ENCODE results near the gene ZNF431.
A peak's percentile ranks its signal among the peaks of the same experiment; 100 is the strongest.
"Not testable (repeated sequence)": the region's sequence is repeated elsewhere in the genome, so short reads cannot be mapped to it uniquely, and the experiment has no call there.

Gene ZNF431

GRCh38 chr19:21147540-21147939, 5.7 kb downstream of the ZNF431 start:
- DNase-seq (ENCODE audit: low spot score) = no peak

- DNase-seq (ENCODE audit: low spot score) = no peak
Observed at GRCh38 chr19:21148681-21149080, 6.8 kb downstream of the ZNF431 start.

- no peak for DNase-seq (ENCODE audit: low spot score)
Observed at GRCh38 chr19:21149877-21150276, 8.0 kb downstream of the ZNF431 start.

GRCh38 chr19:21151460-21151859, 9.6 kb downstream of the ZNF431 start:
- DNase-seq (ENCODE audit: low spot score) = no peak

- no peak for DNase-seq (ENCODE audit: low spot score)
Observed at GRCh38 chr19:21158523-21159135, 16.8 kb downstream of the ZNF431 start.

- no peak for DNase-seq (ENCODE audit: low spot score)
Observed at GRCh38 chr19:21164541-21164940, 22.7 kb downstream of the ZNF431 start.

GRCh38 chr19:21166436-21166835, 24.6 kb downstream of the ZNF431 start:
- no peak for DNase-seq (ENCODE audit: low spot score)

- no peak for DNase-seq (ENCODE audit: low spot score)
Observed at GRCh38 chr19:21197590-21198295, 55.9 kb downstream of the ZNF431 start.

GRCh38 chr19:21202865-21203494, 61.1 kb downstream of the ZNF431 start:
- DNase-seq (ENCODE audit: low spot score) = peak; percentile 38

- DNase-seq (ENCODE audit: low spot score) = no peak
Observed at GRCh38 chr19:21210037-21210621, 68.3 kb downstream of the ZNF431 start.

- no peak for DNase-seq (ENCODE audit: low spot score)
Observed at GRCh38 chr19:21221693-21222092, 79.9 kb downstream of the ZNF431 start.

GRCh38 chr19:21229938-21230337, 88.1 kb downstream of the ZNF431 start:
- not testable (repeated sequence) for DNase-seq (ENCODE audit: low spot score)

- no peak for DNase-seq (ENCODE audit: low spot score)
Observed at GRCh38 chr19:21233691-21234090, 91.9 kb downstream of the ZNF431 start.

- not testable (repeated sequence) for DNase-seq (ENCODE audit: low spot score)
Observed at GRCh38 chr19:21236751-21237150, 94.9 kb downstream of the ZNF431 start.

- DNase-seq (ENCODE audit: low spot score) = no peak
Observed at GRCh38 chr19:21238670-21239069, 96.8 kb downstream of the ZNF431 start.

Data from putamen (tissue), 1 donor.